Medulla oblongata (tissue), 1 donor: ENCODE results near the gene SND1.
"Not testable (repeated sequence)": the region's sequence is repeated elsewhere in the genome, so short reads cannot be mapped to it uniquely, and the experiment has no call there.

Experiments used
- DNase-seq: peaks from one replicate; pipeline ENCODE4 v3.0.0-alpha.2; 2015; ENCODE audit errors: extremely low spot score

The SND1 gene

DNA sequence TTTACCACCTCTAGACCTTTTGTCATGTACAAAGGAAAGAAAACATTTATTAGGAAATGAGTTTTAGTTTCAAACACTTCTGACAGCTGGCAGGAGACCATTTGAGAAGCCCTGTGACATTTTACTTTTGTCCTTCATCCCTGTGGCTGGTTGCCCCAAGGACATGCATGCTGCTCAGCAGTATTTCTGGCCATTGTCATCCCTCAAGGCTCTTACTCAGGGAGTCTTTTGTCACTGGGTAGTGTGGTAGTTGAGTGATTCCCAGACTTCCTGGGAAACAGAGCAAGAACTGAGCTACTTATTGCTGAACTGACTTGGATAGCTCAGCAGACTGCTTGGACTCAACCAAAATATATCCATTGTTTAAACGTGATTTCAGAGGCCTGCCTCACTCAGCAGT lies 236.4 kb downstream of the SND1 start:
- no peak for DNase-seq

DNA sequence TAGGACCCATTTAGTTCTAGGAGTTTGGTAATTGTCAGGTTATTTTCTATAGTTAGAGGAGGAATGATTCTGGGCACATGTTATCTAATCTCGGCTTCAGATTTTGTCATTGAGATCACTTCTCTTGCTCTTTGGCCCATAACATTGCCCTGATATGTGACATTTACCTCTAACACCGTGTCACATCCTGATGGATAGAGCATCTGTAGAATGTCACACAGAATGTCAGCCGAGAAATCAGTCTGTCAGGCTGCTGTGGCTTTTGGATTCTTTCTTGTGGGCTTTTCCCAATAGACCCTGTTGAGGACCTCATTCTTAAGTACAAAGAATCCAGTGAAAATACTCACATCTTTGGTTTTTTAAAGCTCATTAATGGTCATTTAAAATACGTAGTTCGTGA lies 236.8 kb downstream of the SND1 start:
- no peak for DNase-seq

DNA sequence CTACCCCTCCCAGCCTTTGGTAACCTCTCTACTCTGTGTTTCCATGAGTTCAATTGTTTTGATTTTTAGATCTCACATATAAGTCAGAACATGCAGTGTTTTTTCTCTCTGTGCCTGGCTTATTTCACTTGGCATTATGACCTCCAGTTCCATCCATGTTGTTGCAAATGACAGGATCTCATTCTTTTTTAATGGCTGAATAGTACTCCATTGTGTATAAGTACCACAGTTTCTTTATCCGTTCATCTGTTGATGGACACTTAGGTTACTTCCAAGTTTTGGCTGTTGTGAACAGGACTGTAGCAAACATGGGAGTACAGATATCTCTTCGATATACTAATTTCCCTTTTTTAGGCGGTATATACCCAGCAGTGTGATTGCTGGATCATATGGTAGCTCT lies 237.7 kb downstream of the SND1 start:
- DNase-seq = no peak

DNA sequence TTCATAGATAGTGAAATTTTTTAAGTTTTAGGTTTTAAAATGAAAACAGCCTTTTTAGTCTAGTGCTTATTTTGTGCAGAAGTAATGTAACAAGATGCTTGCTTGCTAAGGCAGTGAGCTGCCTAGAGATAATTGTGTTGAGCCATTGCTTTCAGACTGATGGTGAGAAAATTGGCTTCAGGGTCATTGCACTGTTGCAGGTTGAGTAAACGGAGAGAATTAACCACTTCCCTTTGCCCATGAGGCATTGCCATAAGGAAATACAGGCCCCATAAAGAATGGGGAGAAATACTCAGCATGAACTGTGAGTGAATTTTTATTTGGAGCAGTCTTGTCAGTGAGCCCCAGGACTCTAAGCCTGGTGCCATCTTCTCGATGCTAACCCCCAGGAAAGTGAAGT lies 238.7 kb downstream of the SND1 start:
- no peak for DNase-seq

DNA sequence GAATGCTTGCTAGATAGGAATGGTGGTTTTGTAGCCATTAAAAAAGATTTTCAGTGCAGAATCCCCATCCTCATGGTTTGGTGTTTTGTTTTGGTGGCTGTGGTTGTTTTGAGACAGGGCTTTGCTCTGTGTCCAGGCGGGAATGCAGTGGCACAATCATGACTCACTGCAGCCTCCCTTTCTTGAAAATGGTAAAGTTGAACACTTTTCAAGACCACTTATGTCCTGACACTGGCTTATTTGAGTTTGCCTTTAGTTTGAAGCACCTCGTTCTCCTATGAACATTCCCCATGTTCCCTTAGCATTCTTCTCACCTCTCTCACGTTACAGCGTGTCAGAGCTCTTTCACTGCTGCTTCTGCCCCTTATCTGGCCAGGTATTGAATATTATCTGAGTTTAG lies 239.2 kb downstream of the SND1 start:
- DNase-seq = no peak

DNA sequence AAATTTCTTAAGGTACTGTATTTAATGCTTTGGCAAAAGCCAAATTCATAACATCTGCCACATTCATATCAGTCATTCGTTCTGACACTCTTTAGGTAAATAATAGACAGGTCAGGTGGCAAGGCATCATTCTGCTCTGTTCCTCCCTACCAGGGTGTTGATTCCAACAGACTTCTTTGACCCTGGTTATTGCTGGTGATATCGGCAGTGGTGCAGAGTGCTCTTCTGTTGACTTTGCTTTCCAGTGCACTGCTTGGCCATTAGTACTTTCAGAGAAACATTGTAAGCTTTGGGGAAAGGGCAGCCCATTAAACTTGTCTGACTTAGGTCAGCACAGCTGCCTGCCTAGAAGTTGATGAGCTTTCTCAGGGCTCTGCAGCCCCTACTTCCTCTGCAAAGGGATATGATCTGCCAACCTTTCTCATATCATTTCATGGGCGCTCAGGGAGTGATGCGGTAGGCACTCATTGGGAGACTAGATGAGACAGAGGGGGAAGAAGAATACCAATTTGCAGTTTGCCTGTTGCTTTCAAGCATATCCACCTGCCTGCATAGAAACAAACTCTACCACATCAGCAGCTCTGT lies 240.0 kb downstream of the SND1 start:
- no peak for DNase-seq

DNA sequence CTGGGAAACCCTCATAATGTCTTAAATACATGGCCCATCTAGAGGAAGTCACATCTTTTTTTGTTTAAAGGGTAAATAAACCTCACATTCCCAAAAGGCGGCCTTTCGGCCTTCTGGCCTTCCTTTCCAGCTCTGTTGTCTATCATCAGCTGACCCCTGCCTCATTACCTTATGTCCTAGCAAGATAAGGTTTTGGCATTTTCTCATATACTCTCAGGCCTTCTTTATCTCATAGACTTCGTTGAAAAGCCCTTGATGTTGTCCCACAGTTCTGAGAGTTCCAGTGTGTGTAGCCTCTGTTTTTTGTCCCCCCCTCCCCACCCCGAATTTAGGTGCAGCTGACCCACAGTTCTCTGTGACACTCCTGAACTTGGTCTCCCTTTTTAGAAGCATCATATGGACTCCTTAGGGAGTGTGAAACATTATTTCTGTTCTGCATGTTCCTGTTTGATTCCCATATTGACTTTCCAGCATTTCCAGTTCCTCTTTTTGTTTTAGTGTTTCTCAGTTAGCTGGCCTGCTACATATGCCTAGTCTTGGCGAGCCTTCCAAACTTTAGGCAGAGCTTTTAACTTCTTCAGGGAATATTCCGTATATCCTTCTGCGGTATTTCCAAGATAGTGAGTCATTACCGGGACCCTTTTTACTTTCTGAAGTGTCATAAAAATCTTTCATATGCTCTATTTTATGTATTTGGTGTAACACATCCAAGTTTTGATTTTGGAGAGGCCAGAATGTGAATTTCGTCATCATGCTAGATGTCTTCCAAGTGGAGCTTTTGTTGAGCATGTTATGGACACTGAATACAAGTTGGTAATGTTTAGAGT lies 240.7 kb downstream of the SND1 start:
- DNase-seq = no peak

DNA sequence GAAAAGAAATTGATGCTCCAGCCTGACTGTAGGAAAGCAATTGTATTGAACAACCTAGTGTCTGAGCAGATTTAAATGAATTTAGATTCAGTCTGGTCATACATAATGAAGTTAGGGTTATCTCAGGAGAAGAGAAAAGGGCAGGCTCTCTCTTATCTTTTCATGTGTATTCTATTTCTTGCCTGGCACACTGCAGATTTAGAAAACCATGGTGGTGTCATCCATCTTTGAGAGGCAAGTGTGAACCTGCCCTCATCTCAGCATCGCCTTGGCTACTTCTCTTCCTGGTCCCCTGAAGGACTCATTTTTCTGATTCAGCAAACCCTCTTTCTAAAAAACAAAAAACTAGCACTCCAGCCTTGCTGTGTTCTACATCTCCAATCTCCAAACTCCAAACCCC lies 241.6 kb downstream of the SND1 start:
- no peak for DNase-seq

DNA sequence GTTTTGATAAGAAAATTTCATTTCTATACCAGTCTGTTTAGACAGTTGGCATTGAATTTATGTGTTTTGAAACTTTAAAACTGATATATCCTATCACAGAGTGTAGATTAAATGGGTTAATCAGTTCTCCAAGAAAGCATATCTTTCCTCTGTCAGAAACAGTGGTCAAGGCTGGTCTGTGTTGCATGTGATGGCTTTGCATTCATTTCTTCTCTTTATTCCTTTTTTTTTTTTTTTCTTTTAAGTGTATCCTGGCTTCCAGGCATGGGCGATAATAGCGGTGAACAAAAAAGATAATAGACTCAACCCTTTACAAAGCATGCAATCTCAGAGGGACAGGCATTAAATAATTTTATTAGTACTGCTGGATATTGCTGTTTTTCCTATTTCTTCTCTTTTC lies 242.6 kb downstream of the SND1 start:
- no peak for DNase-seq

DNA sequence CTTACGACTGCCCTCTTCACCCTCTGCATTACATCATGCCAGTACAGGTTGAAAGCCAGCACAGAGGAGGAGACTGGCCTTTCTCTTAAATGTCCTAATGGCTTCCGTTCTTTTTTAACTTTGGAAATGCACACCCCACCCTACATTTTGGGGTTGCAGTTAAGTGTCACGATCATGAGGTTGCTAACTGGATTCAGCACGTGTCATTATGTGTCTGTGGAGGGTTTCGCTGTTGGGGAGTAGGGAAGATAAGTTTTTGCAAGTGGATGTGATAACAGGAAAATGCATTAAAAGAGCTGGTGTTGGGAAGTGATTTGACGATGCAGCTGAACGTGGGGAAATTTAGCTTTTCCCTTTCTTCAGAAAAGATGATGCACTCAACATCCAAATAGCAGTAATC lies 243.4 kb downstream of the SND1 start:
- no peak for DNase-seq

DNA sequence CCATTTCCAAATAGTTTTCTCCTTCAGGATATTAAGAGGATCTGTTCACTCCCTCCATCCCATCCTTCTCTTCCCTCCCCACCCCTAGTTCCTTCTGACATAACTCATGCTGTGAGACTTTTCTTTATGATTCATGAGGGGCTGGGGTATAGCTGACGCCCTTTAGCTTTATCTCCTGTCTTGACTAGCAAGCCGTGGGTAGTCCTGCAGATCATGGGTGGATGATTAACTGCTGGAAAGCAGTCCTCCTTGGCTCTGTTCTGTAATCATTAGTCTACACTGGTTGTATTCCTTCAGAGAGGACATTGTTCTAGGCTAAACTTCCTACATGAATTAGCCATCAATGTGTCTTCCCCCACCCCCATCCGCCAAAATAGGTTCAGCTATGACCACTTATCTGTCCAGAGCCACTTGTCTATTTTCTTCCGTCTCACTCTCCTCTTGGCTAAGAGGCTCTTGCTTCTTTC lies 243.9 kb downstream of the SND1 start:
- no peak for DNase-seq

DNA sequence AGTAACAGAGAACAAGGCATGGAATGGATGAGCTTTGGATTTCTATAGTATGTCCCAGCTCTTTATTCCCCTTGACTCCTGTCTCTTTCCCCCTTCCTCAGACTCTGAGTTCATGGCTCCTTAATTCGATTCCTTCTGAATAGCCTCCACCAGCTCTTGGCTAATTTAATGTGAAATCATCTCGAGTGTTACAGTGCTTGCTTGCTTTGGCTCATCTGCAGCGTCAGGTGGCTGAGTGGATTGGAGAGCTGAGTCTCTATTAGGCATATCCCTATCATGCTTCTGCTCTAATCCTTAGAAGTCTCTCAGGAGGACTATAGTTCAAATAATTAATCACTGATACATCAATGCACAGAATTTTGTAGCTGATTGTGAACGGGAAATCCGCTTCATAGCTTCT lies 244.7 kb downstream of the SND1 start:
- DNase-seq = no peak

DNA sequence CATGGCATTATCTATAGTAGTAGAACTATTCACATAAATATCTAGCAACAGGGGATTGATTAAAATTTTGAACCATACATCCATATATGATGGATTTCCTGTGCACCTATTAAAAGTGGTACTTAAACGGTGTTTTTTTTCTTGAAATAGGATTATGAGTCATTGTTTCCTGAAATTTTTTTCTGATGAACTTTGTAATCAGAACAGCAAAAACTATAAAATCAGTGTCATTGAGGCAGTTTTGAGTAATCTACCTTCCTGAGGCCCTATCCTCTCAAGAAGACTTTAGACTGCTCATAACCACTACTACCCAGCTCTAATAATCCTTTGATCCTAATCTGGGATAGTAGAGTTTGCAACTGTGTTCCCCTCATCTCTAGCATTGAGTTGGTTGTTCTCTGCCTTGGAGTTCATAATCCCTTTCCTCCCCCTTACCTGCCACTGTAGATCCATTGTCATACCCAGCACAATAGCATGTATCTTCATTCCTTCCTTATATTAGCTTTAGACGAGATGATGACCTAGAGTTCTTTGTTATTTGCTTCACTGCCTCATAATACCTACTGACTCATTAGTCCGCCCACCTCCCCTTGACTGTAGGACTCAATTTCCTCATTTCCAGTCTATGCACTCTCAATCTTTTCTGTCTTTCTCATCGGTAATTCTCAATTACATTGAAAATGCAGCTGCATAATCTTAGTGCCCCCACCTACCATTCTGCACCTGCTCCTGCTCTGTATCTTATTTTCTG lies 245.9 kb downstream of the SND1 start:
- no peak for DNase-seq

DNA sequence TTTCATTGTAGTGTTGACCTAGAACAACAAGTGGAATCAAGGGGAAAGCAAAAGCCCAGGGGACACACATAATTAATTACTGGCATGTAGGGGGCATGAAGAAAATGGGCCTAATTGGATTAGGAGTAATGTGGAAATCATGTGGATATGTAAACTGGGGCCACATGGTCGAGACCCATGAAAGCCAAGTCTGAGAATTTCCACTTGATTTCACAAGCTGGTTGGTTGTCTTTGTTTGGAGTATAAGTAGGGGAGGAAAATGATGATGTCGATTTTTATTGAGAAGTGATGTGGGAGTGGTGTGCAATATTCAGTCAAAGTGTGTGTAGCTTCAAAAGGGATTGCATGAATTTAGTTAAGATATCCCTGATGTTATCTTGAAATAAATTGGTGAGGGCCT lies 247.4 kb downstream of the SND1 start:
- DNase-seq = no peak

DNA sequence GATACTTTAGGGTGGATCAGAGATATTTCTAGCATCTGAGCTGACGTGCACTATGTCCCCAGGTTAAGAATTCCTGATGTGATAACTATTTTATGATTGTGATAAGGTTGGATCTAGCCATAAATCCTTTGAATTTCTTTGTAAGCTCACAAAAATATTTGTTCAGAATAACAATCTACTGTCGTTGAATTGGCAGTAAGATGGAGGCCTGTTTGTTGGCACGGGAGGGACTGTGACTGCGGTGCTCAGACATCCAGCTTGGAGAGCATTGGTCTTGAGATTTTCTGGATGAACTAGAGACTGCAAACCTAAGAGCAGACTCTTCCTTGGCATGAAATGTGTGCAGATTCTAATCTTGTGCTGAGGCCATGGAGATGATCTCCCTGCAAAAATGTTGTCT lies 248.1 kb downstream of the SND1 start:
- DNase-seq = no peak

DNA sequence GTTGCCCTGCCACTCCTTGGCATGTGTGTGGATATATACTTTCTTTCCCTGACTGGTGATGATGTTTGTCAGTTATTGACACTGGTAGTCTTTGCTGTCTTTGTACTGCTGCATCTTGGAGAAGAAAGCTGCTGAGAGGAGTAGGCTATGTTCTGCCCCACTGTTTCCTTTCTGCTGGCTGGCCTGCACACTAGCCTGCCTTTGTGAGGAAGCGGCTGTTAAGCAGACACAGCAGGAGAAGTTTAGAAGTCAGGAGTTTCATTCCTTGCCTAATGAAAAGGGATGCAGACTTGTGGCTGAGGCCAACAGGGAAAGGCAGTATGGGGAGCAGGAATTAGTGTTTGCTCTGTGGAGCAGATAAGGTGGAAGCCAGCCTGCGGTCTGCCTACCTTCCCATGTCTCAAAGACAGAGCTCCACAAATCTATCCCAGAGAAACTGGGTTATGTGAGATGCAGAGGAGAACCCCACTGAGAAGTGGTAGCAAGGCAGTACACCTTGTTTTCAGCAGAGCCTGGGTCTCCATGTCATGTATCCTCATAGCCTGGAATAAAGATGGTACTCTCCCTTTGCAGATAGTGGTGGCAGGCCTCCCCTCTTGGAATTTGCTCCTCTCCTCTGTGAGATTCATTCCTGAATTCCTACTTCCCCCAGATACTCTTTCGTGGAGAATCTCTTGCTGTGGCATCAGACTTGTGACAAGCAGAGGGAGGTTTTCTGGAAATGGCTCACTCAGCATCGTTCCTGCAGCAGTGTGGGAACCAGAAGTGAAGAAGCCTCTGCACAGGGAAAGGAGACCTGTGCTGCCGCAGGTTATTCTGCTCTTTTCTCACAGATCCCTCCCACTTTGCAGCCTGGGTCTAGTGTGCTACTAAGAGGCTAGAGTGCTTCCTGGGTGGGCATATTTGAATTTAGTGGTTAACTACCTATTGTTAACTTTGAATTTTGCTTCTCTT lies 249.0 kb downstream of the SND1 start:
- peak; percentile 52 for DNase-seq

DNA sequence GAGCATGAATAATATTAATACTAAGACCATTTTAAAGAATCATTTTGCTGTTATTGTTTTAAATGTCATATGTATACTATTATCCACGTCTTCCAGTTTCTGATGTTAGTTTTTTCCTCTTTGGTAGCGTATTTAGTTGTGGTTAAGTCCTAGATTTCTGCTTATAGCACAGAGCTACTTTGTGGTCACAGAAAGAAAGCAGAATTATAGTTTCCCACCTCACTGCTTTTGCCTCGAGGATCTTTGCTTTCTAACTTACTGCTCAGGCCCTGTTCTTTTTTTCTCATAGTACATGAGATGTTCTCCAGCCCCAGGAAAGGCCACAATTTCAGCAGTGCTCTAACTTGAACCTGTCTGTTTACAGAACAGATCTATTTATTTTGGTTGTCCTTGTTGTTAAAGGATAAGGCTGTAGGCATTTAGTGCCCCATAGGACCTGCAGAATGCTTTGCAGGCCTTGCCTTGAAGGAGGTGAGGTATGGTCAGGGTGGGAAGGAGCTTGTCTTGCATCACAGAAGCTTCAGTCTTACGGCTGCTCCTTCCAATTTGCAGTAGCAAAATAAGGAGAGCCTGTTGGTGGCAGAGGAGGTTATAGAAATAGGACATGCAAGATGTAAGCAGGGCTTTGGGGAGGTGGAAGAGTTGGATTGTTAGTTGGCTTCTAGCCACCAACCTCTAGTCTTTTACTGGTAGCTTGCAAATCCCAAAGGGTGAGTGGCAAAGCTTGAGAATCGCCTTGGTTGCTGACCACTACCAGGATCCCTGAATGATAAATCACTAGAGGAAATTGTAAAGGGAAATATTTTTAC lies 250.1 kb downstream of the SND1 start:
- no peak for DNase-seq

DNA sequence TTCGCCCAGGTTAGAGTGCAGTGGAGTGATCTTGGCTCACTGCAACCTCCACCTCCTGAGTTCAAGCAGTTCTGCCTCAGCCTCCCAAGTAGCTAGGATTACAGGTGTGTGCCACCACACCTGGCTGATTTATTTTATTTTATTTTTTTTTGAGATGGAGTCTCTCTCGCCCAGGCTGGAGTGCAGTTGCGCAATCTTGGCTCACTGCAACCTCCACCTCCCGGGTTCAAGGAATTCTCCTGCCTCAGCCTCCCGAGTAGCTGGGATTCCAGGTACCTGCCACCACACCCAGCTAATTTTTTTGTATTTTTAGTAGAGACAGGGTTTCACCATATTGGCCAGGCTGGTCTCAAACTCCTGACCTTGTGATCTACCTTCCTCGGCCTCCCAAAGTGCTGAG lies 250.8 kb downstream of the SND1 start:
- not testable (repeated sequence) for DNase-seq

DNA sequence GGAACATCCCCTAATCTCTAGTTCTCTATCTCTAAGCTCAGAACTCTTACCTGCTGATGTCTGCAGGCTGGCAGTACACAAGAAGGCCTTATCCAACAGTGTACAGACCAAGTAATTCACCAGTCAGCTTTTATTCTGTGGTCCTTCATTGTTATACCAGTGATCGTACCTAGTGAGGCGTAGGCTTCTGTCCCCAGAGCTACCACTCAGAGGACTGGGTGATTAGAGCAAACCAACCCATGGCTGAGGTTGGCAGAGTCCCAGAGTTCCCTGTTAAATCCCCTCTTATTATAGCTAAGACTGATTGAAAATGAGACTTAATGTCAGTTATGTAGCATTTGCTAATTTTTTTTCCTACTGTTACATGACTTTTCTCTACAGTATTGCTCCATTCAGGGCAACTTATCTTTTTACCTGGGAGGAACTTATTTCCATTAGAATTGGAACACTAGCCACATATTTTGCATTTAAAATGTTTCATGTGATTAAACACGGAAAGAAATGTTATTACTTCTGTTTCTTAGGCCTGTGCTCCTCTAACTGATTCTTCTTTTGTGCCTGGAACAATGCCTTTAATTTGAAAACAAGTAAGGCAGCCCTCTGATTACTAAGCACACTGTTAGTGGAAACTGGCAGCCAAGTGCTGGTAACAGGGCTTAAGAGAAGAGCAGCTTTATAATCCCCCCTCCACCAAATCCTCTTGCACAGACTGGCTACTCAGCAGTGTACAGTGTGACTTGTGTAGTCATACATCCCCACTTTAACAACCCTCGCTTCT lies 252.1 kb downstream of the SND1 start:
- DNase-seq = no peak

DNA sequence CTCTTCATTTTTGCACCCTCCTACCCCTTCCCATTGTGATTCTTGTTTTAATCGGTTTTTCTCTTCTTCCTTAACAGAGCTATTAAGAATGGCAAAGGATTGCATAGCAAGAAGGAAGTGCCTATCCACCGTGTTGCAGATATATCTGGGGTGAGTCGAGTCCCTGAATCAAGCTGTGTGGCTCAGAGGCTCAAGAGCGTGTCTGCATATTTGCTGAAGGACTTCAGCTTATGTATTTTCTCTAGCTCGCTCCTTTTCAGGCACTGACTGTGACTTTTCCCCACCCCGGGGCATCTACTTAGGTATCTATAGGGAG lies 252.6 kb downstream of the SND1 start:
- DNase-seq = no peak
